ENCODE measurements around the gene ELL.

ELL gene

DNA sequence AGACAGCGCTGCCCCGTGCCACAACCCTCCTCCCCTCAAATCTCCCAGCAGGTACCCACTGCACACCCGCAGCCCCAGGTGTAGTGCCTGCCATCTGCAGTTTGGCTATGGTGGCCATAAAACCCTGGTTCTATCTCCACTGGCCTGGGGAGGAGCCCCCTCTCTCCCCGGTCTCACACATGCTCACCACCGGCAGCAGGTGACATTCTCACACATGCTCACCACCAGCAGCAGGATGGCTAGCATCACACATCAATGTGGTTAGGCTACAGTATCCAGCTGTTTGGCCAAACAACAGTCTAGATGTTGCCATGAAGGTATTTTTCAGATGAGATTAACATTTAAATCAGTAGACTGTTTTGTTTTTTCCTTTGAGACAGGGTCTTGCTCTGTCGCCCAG is 31.1 kb downstream of the ELL start:
- TF ChIP-seq, protein P1, sequence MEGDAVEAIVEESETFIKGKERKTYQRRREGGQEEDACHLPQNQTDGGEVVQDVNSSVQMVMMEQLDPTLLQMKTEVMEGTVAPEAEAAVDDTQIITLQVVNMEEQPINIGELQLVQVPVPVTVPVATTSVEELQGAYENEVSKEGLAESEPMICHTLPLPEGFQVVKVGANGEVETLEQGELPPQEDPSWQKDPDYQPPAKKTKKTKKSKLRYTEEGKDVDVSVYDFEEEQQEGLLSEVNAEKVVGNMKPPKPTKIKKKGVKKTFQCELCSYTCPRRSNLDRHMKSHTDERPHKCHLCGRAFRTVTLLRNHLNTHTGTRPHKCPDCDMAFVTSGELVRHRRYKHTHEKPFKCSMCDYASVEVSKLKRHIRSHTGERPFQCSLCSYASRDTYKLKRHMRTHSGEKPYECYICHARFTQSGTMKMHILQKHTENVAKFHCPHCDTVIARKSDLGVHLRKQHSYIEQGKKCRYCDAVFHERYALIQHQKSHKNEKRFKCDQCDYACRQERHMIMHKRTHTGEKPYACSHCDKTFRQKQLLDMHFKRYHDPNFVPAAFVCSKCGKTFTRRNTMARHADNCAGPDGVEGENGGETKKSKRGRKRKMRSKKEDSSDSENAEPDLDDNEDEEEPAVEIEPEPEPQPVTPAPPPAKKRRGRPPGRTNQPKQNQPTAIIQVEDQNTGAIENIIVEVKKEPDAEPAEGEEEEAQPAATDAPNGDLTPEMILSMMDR (conservative IDR thresholded peaks at IDR 0.05), result no peak
- H3K27ac ChIP-seq, result no peak overlapping the region

DNA sequence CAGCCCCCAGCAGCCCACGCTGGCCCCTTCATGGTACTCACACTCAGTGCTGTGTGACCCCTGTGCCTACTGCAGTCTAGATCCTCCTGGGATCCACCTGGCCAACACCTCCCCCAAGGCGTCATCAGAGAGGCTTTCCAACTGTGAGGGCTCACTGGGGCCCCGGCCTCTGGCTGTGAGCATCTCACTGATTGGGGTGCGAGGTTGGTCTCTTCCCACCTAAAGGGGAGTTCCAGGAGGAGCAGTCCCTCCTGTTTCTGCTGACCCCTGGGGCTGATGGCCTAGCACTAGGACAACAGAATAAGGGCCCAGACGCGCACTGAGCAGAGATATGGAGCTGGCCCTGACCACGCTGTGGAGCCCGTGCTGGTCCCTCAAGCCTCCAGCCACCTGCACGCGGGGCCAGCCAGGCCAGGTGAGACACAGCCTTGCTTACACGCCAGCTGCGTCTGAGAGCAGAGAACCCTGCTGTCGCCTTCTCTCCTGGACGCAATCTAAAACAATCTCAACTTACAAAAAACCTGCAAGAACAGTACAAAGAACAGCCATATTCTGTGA is 32.2 kb downstream of the ELL start:
- TF ChIP-seq, protein P1 (conservative IDR thresholded peaks at IDR 0.05), result no peak
- peak overlapping the region; percentile 55 for H3K27ac ChIP-seq

DNA sequence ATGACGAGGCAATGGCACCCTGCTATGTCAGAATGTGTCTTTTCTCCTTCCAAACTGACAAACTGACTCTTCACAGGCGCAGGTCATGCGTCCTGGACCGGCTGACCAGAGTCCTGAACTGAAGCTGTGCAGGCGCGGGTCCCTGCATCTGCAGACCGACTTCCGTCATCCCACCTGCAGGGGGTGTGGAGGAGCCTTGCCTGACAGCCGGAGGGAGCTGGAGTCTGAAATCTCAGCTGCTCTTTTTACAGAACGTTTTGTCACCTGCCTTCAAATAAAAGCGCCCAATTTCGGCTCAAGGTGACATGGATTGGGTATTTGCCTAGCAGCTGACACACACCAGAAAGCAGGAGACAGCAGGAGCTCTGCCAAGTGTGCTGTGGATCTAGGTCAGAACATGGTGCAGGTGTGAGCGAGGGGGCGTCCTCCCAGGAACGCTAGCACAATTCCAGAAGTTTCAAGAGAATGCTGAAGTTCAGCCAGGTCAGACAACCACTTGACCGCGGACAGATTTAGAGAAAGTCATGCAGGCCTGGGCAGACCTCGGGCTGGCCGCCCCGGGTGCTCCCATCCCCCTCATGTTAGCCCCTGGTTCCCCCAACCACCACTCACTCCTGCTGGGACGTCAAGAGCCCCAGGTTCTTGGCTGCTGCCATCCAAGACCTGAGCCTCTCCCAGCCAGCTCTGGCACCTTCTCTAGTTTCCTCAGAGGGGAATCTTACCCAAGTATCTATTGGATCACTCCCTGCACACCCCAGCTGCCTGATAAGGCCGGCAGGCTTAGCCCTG is 32.8 kb downstream of the ELL start:
- H3K27ac ChIP-seq, result peak overlapping the region; percentile 55
- TF ChIP-seq, protein P1 (conservative IDR thresholded peaks at IDR 0.05), result peak; percentile 77

DNA sequence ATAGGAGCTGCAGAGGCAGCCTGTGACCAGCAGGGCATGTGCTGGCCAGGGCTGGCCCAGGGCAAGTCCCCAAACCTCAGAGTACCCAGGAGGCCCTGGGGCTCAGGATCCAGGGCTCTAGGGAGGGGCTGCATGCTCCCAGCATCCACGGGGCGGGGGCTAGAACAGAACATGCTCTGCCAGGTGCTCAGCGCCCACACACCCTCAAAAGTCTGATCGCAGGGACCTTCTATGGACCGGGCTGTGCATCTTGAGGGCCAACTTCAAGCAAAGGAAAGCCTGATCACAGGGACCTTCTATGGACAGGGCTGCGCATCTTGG is 33.5 kb downstream of the ELL start:
- H3K27ac ChIP-seq, result peak overlapping the region; percentile 55
- TF ChIP-seq, protein P1 (conservative IDR thresholded peaks at IDR 0.05), result no peak

DNA sequence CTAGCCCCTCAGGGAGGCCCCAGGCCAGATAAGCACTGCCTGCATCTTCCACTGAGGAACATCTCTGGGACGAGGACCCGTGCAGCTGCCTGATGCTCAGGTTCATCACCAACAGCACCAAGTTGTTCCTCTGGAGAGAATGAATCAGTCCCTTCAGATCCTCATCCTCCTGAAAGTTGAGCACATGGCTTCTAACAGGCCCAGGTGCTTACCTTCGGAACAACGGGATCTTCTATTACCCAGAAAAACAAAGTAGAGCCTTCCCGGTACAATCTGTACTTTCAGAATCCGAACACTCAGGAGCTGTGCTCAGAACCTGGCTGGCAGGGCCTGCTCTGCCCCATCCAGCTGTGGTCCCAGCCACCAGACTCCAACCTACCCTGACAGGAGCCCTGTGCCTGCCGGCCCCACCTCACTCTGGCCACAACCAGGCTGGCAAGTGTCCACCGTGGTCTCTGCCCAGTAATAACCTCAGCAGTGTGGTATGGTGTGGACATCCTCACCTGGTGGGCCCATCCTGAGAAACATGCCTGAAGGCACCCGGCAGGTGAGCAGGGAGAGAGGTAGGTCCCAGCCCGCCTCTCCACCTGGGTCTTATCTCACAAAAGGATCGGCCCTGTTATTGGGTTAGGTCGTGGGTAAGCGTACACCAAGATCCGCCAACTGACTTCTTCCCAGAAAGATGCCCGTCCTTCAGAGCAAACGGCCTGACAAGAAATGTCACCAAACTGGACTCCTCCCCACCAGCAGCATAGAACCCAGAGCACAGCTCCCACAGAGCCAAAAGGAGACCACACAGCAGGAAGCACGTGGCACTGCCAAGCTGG is 34.1 kb downstream of the ELL start:
- TF ChIP-seq, protein P1 (conservative IDR thresholded peaks at IDR 0.05), result no peak
- peak overlapping the region; percentile 55 for H3K27ac ChIP-seq

DNA sequence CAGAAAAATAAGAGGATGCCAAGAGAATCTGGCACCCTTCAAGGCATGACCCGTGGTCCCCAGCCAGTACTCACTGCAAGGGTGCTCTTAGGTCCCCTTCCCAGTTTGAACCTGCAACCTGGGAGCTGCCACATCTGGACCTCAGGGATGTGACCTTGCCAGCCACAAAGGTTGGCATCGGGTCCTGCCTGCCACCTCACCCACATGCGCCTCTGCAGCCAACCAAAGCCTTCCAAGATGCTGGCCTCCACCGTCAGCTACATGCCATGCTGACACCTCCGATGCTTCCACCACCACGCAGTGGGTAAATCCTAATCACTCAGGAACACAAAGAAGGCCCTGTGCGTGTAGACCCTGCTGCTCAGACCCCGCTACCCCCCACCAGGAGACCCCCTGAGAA is 35.1 kb downstream of the ELL start:
- H3K27ac ChIP-seq, result no peak overlapping the region
- TF ChIP-seq, protein P1 (conservative IDR thresholded peaks at IDR 0.05), result no peak

DNA sequence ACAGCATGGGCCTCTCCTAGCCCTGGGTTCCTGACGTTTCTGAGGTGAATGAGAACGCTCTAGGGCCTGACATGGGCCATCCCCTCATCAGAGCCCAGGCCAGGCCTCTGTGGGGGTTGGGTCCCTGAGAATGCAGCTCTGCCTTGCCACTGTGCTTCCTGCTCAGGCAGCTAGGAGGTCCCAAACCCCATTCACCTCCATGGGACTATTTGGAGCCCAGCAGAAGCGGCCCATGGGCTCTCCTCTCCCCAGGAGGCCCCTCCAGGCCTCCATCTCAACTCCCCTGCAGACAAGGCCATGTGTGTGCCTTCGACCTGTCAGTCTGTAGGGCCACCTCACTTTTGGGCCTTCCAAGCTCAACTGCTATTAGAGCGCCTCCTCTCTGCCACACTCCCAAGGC is 36.9 kb downstream of the ELL start:
- TF ChIP-seq, protein P1 (conservative IDR thresholded peaks at IDR 0.05), result no peak
- H3K27ac ChIP-seq, result no peak overlapping the region
